Measurements from ENCODE around the gene SPATS2L.

GRCh38 chr2:200286578-200286977 is 19.9 kb upstream of the SPATS2L start:
- TF ChIP-seq YY1 (IDR thresholded peaks at IDR 0.05; ENCODE audit: insufficient read depth, insufficient read length) = no peak
- TF ChIP-seq ZNF274 (IDR thresholded peaks at IDR 0.05; ENCODE audit: low read depth, low read length) = no peak
- no peak for TF ChIP-seq SUZ12 (IDR thresholded peaks at IDR 0.05; ENCODE audit: extremely low read depth, insufficient read depth, insufficient read length)

All from NT2/D1 (cell line).